Activated T-helper 1 cell treated with Interleukin-2 at 50 U/mL for 16 hours (primary cell): ENCODE data around the gene SPDEF.

Experiments used
- DNase-seq: peaks from one replicate; pipeline ENCODE4 v3.0.0-alpha.2; 2020; ENCODE audit warnings: low read depth

The SPDEF gene

DNA sequence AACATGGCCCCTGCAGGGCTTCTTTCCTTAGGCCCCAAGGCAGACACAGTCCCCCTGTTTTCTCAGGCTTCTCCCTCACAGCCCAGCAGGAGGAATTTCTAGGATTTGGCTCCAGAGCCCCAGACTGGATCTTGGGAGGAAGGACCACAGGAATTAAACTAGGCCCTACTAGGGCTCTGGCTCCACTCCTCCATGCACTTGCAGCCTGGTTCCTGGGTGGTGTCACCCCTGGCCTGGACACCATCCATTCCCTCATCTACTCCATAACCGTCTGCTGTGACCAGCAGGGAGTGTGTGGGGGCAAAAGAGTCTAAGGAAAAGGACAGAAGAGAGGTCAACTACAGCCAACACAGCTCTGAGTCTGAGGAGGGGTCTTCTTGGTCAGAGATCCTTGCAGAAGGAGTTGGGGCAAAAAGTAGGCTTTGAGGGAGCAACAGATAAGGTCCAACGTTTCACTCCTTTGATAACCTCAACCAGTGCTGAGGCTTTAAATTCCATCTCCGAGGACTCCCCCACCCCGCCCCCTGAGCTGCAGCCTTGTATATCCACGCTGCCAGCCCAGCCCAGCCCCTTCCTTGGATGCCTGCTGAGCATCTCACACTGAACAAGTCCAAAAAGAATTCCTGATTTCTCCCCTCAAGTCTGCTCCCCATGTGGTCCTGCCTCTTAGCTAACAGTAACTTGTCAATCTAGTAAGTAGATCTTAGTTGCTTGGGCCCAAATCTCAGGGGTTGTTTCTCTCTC is 27.9 kb upstream of the SPDEF start:
- no peak for DNase-seq

DNA sequence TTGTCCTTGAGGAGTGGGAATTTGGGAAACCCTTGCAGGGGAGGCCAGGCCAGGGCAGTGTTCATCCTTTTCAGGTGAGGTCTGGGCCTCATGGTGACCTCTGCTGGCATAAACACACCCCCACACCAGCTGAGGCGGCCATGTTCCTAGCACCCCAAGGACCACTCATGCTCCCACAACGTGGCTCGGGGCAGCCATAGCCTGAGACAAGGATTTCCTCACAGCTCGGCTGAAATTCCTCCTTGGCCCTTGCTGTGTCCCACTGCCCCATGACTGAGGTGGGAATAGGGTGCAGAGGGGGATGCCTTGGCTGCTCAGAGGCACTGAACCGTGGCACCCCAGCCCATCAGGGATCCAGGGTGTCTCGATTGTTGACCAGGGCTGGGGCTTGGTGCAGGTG is 27.3 kb upstream of the SPDEF start:
- DNase-seq = no peak

GRCh38 chr6:34581561-34581920 is 25.4 kb upstream of the SPDEF start:
- no peak for DNase-seq

DNA sequence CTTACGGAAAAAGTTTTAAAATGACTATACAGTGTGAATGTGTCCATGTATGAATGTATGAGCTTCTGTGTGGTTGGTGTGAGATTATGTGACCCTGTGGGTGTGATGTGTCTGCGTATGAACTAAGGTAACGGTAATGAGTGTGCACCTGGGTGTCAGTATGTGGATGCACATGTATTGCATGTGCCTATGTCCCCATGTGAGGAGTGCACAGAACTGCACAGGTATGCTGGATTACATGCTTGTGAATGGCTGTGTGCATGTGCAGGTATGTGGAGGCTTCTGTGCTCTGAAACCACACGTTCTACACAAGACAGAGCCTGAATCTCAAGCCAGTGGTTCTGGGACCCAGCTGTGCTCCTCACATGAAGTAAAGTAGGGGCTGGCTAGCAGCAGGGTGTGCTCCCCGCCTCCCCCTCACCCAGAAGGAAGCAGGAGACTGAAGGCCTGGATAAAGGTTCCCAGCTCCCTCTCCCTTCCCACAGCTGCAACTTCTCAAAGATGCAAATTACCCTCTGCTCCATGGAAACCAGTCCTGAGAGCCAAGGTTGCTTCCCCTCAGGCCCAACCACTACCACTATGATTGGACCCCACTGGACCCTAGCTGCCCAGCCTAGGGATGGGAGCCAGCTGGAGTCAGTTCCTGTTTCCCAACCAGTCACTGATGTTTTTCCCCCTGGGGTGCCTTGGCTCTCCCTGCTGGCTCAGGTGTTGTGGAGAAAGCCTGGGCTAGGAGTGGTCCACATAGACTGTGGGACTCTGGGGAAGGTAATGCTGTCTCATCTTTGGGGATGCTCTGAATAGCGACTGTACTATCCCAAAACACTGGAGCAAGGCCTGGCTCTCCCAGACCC is 24.8 kb upstream of the SPDEF start:
- no peak for DNase-seq

DNA sequence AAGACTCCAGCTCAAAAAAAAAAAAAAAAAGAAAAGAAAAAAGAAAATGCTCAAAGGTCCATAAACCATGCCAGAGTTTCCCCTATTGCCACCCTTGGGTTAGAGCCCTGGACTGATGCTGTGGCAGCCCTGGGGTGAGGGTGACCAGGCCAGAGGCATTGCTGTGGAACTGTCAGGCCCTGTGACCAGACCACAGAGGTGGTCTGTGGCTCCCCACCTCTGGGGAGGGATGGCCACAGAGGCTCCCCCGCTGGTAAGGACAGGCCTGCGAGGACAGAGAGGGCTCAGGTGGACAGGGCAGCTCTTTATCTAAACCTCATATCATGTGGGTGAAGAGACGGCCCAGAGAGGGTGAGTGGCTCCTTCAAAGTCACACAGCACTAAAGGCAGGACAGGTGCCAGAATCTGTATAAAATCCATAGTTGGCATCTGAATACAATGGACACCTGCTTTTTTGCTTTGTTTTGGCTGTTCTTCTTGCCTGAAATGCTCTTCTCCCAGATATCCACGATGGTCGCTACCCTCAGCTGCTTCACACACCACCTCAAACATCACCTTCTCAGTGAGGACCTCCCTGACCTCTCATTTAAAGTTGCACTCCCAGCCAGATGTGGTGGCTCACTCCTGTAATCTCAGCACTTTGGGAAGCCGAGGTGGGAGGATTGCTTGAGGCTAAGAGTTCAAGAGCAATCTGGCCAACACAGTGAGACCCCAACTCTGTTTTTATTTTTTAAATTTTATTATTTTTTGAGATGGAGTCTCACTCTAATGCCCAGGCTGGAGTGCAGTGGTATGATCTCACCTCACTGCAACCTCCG is 22.5 kb upstream of the SPDEF start:
- no peak for DNase-seq

DNA sequence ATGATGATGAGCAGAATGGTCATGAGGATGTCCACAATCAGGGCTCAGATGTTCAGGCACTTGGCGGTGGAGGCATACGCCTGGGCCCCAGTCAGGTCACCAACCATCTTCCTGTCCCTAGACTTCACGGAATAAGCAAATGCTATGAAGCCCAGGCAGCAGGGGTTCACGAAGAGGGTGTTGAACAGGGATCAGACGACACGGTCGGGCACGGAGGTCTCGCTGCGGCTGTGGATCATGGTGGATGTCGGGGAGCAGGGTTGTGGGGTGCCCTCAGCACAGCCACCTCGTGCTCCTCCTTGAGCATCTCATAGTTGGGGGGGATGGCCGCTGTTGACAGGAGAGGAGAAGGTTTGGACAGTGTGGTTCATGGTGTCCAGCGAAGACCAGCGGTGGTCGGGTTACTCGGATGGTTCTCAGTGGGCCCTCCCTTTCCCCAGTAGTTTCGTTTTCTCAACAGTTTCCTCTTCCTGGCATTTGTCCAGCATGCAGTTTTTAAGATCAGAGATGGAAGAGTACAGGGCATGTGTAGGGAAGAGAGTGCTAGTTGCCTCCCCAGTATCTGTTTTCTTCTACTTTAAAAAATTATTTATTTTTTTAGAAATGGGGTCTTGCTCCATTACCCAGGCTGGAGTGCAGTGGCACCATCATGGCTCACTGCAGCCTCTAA is 20.3 kb upstream of the SPDEF start:
- no peak for DNase-seq

DNA sequence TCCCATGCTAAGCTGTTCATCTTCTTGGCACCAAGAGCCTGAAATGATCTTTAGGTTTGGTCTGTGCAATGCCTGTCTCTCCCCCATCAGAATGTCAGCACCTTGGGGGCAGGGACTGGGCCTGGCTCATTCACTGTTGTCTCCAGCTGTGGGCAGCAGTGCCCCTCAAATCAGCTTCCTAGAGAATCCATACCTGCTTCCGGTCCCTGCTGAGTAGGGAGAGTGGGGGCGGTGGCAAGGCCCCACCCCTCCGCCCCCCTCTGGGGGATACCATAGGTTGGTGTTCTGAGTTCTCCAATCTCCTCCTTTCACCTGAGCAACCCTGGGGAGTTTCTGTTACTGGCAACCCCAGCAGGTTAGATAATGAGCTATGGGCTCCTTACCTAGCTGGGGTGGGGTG is 19.2 kb upstream of the SPDEF start:
- DNase-seq = no peak

GRCh38 chr6:34574647-34575293 is 18.6 kb upstream of the SPDEF start:
- DNase-seq = no peak

- DNase-seq = no peak
These were observed 17.5 kb upstream of the SPDEF start for GRCh38 chr6:34573567-34574183.

- no peak for DNase-seq
These were observed 16.5 kb upstream of the SPDEF start for GRCh38 chr6:34572585-34572984.

DNA sequence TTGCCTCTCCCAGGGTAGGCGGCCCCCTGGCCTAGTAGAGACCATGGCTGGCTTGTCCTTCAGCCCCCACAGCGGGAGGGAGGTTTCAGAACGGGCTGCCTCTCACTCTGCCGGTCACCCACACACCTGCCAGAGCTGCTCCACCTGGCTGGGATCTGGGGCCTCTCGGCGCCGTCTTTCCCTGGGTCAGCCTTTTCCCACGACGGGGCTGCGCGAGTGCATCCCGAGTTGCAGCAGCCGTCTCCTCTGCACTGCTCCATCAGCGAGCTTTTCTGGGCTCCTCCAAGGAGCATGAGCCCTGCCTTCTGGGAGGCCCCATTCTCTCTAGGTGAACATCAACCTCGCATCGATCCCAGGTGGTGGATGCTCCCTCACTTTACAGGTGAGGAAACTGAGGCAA is 15.9 kb upstream of the SPDEF start:
- no peak for DNase-seq

GRCh38 chr6:34571388-34571787 is 15.3 kb upstream of the SPDEF start:
- no peak for DNase-seq

- DNase-seq = no peak
These were observed 14.1 kb upstream of the SPDEF start for GRCh38 chr6:34570066-34570833.

DNA sequence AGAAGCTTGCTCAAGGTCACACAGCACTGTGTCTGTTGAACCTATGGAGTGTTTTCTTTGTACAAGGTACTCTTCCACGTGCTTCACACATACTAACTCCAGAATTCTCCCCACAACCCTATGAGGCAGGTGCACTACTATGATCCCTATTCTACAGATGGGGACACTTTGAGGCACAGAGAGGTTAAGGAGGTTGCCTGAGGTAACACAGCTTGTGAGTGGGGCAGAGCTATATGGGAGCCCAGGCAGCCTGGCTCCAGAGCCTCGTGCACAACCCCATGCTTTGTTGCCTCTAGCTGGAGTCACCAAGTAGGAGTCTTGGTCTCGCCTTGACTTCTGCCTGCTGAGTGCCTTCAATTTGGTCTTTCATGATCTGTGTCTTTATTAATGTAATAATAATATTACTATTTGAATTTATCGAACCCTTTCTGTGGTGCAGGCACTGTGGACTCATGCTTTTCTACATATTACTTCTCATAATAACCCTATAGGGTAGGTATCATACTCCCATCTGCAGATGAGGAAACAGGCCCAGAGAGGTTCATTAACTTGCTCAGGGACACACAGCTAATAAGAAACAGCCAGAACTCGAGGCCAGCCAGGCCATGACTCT is 13.3 kb upstream of the SPDEF start:
- DNase-seq = no peak

GRCh38 chr6:34568341-34569201 is 12.4 kb upstream of the SPDEF start:
- no peak for DNase-seq

- no peak for DNase-seq
These were observed 10.9 kb upstream of the SPDEF start for GRCh38 chr6:34566830-34567546.

- DNase-seq = no peak
These were observed 9.6 kb upstream of the SPDEF start for GRCh38 chr6:34565722-34566137.

DNA sequence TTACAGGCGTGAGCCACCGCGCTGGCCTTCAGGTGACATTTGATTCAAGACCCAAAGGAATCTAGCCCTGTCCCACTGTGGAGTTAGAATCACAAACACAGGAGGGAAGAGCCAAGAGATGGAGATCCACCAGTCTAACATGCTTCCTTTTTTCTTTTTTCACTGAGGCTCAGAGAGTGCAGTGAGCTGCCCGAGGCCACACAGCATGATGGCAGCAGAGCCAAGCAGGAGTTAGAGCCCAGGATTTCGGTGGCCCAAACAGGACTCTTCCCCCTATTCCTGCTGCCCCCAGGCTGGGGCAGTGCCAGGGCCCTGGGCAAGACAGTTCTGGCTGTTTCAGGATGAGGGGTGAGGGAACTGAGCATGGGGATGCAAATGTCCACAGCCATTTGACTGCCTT is 8.1 kb upstream of the SPDEF start:
- no peak for DNase-seq
